Astrocyte (in vitro differentiated cells and primary cell): ENCODE data around the gene KRT13. TPM values are rescaled to one million over a fixed set of nuclear protein-coding genes. Genes with fewer than 3 reads are reported as not detected.

Source experiments
- DNase-seq: peaks from one replicate; pipeline ENCODE4 v3.0.0-alpha.2; 2010; ENCODE audit warnings: low read depth
- FAIRE-seq: peaks from 2 replicates; lab custom pipeline; 2011; peaks lifted over from hg19 to GRCh38; lab: Jason Lieb, UNC
- H2AFZ ChIP-seq: 2 replicates; pipeline ENCODE4 v1.6.0; 2012; ENCODE audit warnings: low read depth, low read length, inconsistent platforms
- H3K27ac ChIP-seq: 2 replicates; pipeline ENCODE4 v1.5.1; 2011; ENCODE audit warnings: low read depth, low read length, inconsistent platforms
- H3K27me3 ChIP-seq: 2 replicates; pipeline ENCODE4 v1.6.0; 2011; ENCODE audit warnings: low read length, inconsistent platforms; ENCODE audit not compliant: insufficient read depth
- H3K36me3 ChIP-seq: 2 replicates; pipeline ENCODE4 v1.5.1; 2011; ENCODE audit warnings: low read length, inconsistent platforms; ENCODE audit not compliant: insufficient read depth
- H3K4me1 ChIP-seq: 2 replicates; pipeline ENCODE4 v1.5.1; 2011; ENCODE audit warnings: low read length, inconsistent platforms; ENCODE audit not compliant: insufficient read depth
- H3K4me2 ChIP-seq: 2 replicates; pipeline ENCODE4 v1.6.0; 2012; ENCODE audit warnings: low read length, inconsistent platforms
- H3K4me3 ChIP-seq: 2 replicates; pipeline ENCODE4 v1.5.1; 2011; ENCODE audit warnings: low read depth, mild to moderate bottlenecking, low read length, inconsistent platforms; ENCODE audit not compliant: insufficient read depth
- H3K79me2 ChIP-seq: 2 replicates; pipeline ENCODE4 v1.6.0; 2012; ENCODE audit warnings: mild to moderate bottlenecking, low read length, inconsistent platforms; ENCODE audit not compliant: insufficient read depth
- H3K9ac ChIP-seq: 2 replicates; pipeline ENCODE4 v1.6.0; 2012; ENCODE audit warnings: mild to moderate bottlenecking, low read length, inconsistent platforms
- H3K9me3 ChIP-seq: 2 replicates; pipeline ENCODE4 v1.5.1; 2012; ENCODE audit warnings: low read depth, mild to moderate bottlenecking, low read length, inconsistent platforms; ENCODE audit not compliant: insufficient read depth
- H4K20me1 ChIP-seq: 2 replicates; pipeline ENCODE4 v1.6.0; 2012; ENCODE audit warnings: low read length, inconsistent platforms; ENCODE audit not compliant: insufficient read depth
- H3K27ac Mint-ChIP-seq: one replicate; pipeline ENCODE4 v1.8.0; 2021; ENCODE audit warnings: mild to moderate bottlenecking, mixed read lengths; ENCODE audit not compliant: unreplicated experiment
- H3K27me3 Mint-ChIP-seq: one replicate; pipeline ENCODE4 v1.8.0; 2021; ENCODE audit warnings: low read depth, mixed read lengths; ENCODE audit not compliant: unreplicated experiment
- H3K36me3 Mint-ChIP-seq: one replicate; pipeline ENCODE4 v1.8.0; 2021; ENCODE audit warnings: low read depth, mixed read lengths; ENCODE audit not compliant: unreplicated experiment
- H3K4me1 Mint-ChIP-seq: one replicate; pipeline ENCODE4 v1.8.0; 2021; ENCODE audit warnings: low read depth, mixed read lengths; ENCODE audit not compliant: unreplicated experiment
- H3K4me3 Mint-ChIP-seq: one replicate; pipeline ENCODE4 v1.8.0; 2021; ENCODE audit warnings: mild to moderate bottlenecking, moderate library complexity, mixed read lengths; ENCODE audit not compliant: unreplicated experiment
- H3K9me3 Mint-ChIP-seq: one replicate; pipeline ENCODE4 v1.8.0; 2021; ENCODE audit warnings: mild to moderate bottlenecking, mixed read lengths; ENCODE audit not compliant: unreplicated experiment
- EZH2 ChIP-seq: IDR thresholded peaks from 2 replicates; pipeline ENCODE4 v1.6.1; 2012; ENCODE audit warnings: mild to moderate bottlenecking, low read length, inconsistent platforms; ENCODE audit not compliant: insufficient read depth
- total RNA-seq: library from RNA; stranded (reverse); gene quantifications from 2 replicates; pipeline ENCODE4 v1.2.1, GENCODE V29; 2021
- TF ChIP-seq, protein P1 (sequence below): IDR thresholded peaks from 2 replicates; pipeline ENCODE4 v1.5.1; 2011; ENCODE audit warnings: low read depth, mild to moderate bottlenecking, inconsistent platforms, low read length, moderate library complexity; ENCODE audit not compliant: insufficient read depth

The KRT13 gene
- total RNA-seq, 1 donor from 2014 or later, result not detected

DNA sequence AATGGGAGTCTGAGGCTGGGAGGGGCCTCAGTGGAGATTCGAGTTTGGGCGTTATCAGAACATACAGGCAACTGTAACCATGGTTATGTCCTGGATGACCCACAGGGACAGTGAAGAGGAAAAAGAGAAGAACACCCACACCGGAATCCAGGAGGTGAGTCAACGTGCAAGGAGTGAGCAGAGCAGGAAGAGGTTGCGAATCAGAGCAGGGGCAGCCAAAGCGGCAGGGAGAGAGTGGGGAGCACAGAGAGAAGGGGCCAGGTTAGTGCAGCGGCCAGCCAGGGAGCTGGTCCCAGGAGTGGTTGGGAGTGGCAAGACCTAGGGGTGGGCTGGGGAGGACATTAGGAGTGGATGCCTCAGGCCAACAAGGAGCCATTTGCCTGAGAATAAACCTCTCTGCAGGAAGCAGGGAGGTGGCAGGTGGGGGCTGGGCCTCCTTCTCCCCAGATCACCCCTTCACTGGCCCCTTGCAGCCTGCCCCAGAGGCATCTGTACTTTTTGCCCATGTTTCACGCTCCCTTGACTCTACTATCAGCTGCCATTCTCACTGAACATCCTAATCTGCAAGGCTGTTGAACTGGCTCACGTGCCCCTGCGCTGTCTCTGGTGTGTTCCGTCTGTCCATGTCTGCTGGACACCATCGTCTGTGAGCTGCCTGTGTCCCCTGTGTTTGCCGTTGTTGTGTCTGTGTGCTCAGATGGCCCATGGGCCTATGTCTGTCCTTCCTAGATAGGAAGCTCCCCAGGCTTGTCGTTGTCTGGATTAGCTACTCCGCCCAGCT is 5.1 kb downstream of the KRT13 start:
- H3K4me3 ChIP-seq, result no peak overlapping the region
- no peak overlapping the region for H3K27ac ChIP-seq
- H4K20me1 ChIP-seq, result no peaks in the 10 kb centered on the region
- H3K9me3 ChIP-seq, result no peaks in the 10 kb centered on the region
- peaks cover 18% of the 10 kb centered on the region for H3K27me3 Mint-ChIP-seq
- H3K4me2 ChIP-seq, result peak overlapping the region; percentile 36
- DNase-seq, result peak; percentile 42
- H3K9ac ChIP-seq, result no peak overlapping the region
- no peak for FAIRE-seq
- H3K36me3 ChIP-seq, result no peaks in the 10 kb centered on the region
- H3K79me2 ChIP-seq, result no peaks in the 10 kb centered on the region
- H2AFZ ChIP-seq, result peak overlapping the region; percentile 36
- no peak for TF ChIP-seq EZH2
- TF ChIP-seq, protein P1, sequence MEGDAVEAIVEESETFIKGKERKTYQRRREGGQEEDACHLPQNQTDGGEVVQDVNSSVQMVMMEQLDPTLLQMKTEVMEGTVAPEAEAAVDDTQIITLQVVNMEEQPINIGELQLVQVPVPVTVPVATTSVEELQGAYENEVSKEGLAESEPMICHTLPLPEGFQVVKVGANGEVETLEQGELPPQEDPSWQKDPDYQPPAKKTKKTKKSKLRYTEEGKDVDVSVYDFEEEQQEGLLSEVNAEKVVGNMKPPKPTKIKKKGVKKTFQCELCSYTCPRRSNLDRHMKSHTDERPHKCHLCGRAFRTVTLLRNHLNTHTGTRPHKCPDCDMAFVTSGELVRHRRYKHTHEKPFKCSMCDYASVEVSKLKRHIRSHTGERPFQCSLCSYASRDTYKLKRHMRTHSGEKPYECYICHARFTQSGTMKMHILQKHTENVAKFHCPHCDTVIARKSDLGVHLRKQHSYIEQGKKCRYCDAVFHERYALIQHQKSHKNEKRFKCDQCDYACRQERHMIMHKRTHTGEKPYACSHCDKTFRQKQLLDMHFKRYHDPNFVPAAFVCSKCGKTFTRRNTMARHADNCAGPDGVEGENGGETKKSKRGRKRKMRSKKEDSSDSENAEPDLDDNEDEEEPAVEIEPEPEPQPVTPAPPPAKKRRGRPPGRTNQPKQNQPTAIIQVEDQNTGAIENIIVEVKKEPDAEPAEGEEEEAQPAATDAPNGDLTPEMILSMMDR, result no peak
- H3K27ac Mint-ChIP-seq, result peak overlapping the region; percentile 47
- peaks cover 3% of the 10 kb centered on the region for H3K9me3 Mint-ChIP-seq
- H3K27me3 ChIP-seq, result no peaks in the 10 kb centered on the region
- peaks cover 16% of the 10 kb centered on the region for H3K4me1 ChIP-seq
- peaks cover 6% of the 10 kb centered on the region for H3K4me1 Mint-ChIP-seq
- peaks cover 2% of the 10 kb centered on the region for H3K36me3 Mint-ChIP-seq
- H3K4me3 Mint-ChIP-seq, result no peak overlapping the region

DNA sequence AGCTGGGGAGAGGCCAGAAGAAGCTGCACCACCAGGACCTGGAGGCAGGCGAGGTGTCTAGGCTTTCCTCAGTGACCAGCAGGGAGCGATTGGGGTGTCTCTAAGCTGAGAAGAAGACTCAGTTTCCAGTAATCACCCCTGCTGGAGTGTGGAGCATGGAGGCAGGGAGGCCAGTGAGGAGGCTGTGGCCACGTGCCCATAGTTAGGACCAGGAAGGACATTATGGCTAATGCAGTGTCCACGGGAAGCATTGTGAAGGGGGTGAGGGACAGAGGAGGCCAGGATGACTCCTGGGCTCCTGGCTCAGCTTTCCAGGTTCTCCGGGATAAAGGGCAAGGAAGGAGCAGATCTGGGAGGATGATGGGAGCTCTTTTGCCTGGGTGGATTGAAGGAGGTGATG is 5.7 kb downstream of the KRT13 start:
- H3K27ac ChIP-seq, result no peak overlapping the region
- H3K4me3 ChIP-seq, result no peak overlapping the region
- H3K79me2 ChIP-seq, result no peaks in the 10 kb centered on the region
- peaks cover 18% of the 10 kb centered on the region for H3K4me1 ChIP-seq
- H3K27ac Mint-ChIP-seq, result peak overlapping the region; percentile 47
- no peaks in the 10 kb centered on the region for H3K9me3 ChIP-seq
- no peak for TF ChIP-seq EZH2
- TF ChIP-seq, protein P1, result no peak
- peaks cover 11% of the 10 kb centered on the region for H3K4me1 Mint-ChIP-seq
- no peaks in the 10 kb centered on the region for H4K20me1 ChIP-seq
- peaks cover 17% of the 10 kb centered on the region for H3K27me3 Mint-ChIP-seq
- H3K36me3 Mint-ChIP-seq, result peaks cover 2% of the 10 kb centered on the region
- DNase-seq (no peak), FAIRE-seq (no peak)
- peak overlapping the region; percentile 36 for H2AFZ ChIP-seq
- no peaks in the 10 kb centered on the region for H3K36me3 ChIP-seq
- H3K9me3 Mint-ChIP-seq, result peaks cover 3% of the 10 kb centered on the region
- no peak overlapping the region for H3K4me3 Mint-ChIP-seq
- peak overlapping the region; percentile 36 for H3K4me2 ChIP-seq
- no peak overlapping the region for H3K9ac ChIP-seq
- no peaks in the 10 kb centered on the region for H3K27me3 ChIP-seq

DNA sequence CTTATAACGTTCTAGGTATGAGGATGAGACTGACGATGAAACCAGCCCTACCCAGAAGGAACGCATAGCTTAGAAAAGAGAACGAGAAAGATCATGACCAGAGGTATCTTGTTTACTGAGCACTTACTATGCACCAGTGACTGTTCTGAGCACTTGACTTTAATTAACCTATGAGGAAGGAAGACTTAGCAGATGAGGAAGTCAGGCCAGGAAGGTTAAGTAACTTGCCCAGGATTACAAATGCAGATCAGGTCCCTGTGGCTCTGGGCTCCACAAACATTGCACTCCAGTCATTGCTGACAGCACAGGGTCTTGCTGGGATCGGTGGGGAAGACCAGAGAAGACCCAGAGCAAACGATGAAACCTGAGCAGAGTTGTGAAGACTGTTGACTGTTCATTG is 7.1 kb downstream of the KRT13 start:
- peaks cover 3% of the 10 kb centered on the region for H3K9me3 Mint-ChIP-seq
- H3K27me3 ChIP-seq, result no peaks in the 10 kb centered on the region
- no peak overlapping the region for H3K4me2 ChIP-seq
- FAIRE-seq, result no peak
- no peaks in the 10 kb centered on the region for H4K20me1 ChIP-seq
- H3K27me3 Mint-ChIP-seq, result peaks cover 15% of the 10 kb centered on the region
- no peaks in the 10 kb centered on the region for H3K36me3 ChIP-seq
- H3K4me1 ChIP-seq, result peaks cover 24% of the 10 kb centered on the region
- no peak overlapping the region for H3K4me3 Mint-ChIP-seq
- no peak overlapping the region for H3K4me3 ChIP-seq
- no peak for DNase-seq
- no peak for TF ChIP-seq EZH2
- TF ChIP-seq, protein P1, result no peak
- no peak overlapping the region for H2AFZ ChIP-seq
- no peak overlapping the region for H3K27ac ChIP-seq
- no peak overlapping the region for H3K9ac ChIP-seq
- H3K27ac Mint-ChIP-seq, result no peak overlapping the region
- no peaks in the 10 kb centered on the region for H3K9me3 ChIP-seq
- no peaks in the 10 kb centered on the region for H3K79me2 ChIP-seq
- H3K36me3 Mint-ChIP-seq, result peaks cover 2% of the 10 kb centered on the region
- peaks cover 19% of the 10 kb centered on the region for H3K4me1 Mint-ChIP-seq
